HEK293T (cell line): Measurements from ENCODE around the gene PRKAG2.

ENCODE experiments used
- CTCF ChIA-PET: fragments of 350-600 bp; formaldehyde crosslinking; extraction: SDS; loops from one replicate; lab custom pipeline; 2021; ENCODE audit warnings: antibody characterized with exemption, inconsistent platforms; lab: Yijun Ruan, JAX
- POLR2A ChIA-PET: fragments of 350-600 bp; formaldehyde crosslinking; extraction: SDS; loops from one replicate; lab custom pipeline; 2020; ENCODE audit warnings: antibody characterized with exemption, inconsistent platforms; lab: Yijun Ruan, JAX
- DNase-seq: peaks from one replicate; pipeline ENCODE4 v3.0.0; 2012; ENCODE audit warnings: mixed read lengths; ENCODE audit errors: extremely low spot score
- ARNT ChIP-seq: fragments of 450-650 bp; IDR thresholded peaks from 2 replicates; pipeline ENCODE4 v1.6.1; 2017; ENCODE audit warnings: mild to moderate bottlenecking
- BHLHE40 ChIP-seq: fragments of 450-650 bp; IDR thresholded peaks from 2 replicates; pipeline ENCODE4 v1.6.1; 2016; ENCODE audit warnings: mild to moderate bottlenecking, moderate library complexity, borderline replicate concordance
- CTBP1 ChIP-seq: fragments of 450-650 bp; IDR thresholded peaks from 2 replicates; pipeline ENCODE4 v1.6.1; 2016; ENCODE audit warnings: borderline replicate concordance
- ELF4 ChIP-seq: fragments of 450-650 bp; IDR thresholded peaks from 2 replicates; pipeline ENCODE4 v1.6.1; 2017; ENCODE audit warnings: antibody characterized with exemption
- FOXA1 ChIP-seq: fragments of 450-650 bp; IDR thresholded peaks from 2 replicates; pipeline ENCODE4 v1.6.1; 2016; ENCODE audit warnings: mild to moderate bottlenecking
- FOXK2 ChIP-seq: fragments of 450-650 bp; IDR thresholded peaks from 2 replicates; pipeline ENCODE4 v1.6.1; 2016; ENCODE audit warnings: mild to moderate bottlenecking
- FOXM1 ChIP-seq: fragments of 450-650 bp; IDR thresholded peaks from 2 replicates; pipeline ENCODE4 v1.6.1; 2017; ENCODE audit warnings: mild to moderate bottlenecking, borderline replicate concordance
- HDGF ChIP-seq: fragments of 450-650 bp; IDR thresholded peaks from 2 replicates; pipeline ENCODE4 v1.6.1; 2017; ENCODE audit warnings: antibody characterized with exemption, borderline replicate concordance
- L3MBTL2 ChIP-seq: fragments of 450-650 bp; conservative IDR thresholded peaks from 2 replicates; pipeline ENCODE4 v1.6.1; 2016; ENCODE audit warnings: mild to moderate bottlenecking
- LEF1 ChIP-seq: fragments of 450-650 bp; IDR thresholded peaks from 2 replicates; pipeline ENCODE4 v1.6.1; 2017; ENCODE audit warnings: mild to moderate bottlenecking, borderline replicate concordance
- NFRKB ChIP-seq: fragments of 450-650 bp; IDR thresholded peaks from 2 replicates; pipeline ENCODE4 v1.6.1; 2016; ENCODE audit warnings: mild to moderate bottlenecking, moderate library complexity
- SP1 ChIP-seq: fragments of 450-650 bp; IDR thresholded peaks from 2 replicates; pipeline ENCODE4 v1.6.1; 2017
- SUZ12 ChIP-seq: fragments of 450-650 bp; IDR thresholded peaks from 2 replicates; pipeline ENCODE4 v1.6.1; 2016; ENCODE audit warnings: mild to moderate bottlenecking
- TARDBP ChIP-seq: fragments of 450-650 bp; IDR thresholded peaks from 2 replicates; pipeline ENCODE4 v1.6.1; 2016
- ZNF384 ChIP-seq: fragments of 450-650 bp; IDR thresholded peaks from 2 replicates; pipeline ENCODE4 v1.6.1; 2016
- TF ChIP-seq, protein P1 (sequence below): fragments of 450-650 bp; IDR thresholded peaks from 2 replicates; pipeline ENCODE4 v1.6.1; 2016

PRKAG2 gene

DNA sequence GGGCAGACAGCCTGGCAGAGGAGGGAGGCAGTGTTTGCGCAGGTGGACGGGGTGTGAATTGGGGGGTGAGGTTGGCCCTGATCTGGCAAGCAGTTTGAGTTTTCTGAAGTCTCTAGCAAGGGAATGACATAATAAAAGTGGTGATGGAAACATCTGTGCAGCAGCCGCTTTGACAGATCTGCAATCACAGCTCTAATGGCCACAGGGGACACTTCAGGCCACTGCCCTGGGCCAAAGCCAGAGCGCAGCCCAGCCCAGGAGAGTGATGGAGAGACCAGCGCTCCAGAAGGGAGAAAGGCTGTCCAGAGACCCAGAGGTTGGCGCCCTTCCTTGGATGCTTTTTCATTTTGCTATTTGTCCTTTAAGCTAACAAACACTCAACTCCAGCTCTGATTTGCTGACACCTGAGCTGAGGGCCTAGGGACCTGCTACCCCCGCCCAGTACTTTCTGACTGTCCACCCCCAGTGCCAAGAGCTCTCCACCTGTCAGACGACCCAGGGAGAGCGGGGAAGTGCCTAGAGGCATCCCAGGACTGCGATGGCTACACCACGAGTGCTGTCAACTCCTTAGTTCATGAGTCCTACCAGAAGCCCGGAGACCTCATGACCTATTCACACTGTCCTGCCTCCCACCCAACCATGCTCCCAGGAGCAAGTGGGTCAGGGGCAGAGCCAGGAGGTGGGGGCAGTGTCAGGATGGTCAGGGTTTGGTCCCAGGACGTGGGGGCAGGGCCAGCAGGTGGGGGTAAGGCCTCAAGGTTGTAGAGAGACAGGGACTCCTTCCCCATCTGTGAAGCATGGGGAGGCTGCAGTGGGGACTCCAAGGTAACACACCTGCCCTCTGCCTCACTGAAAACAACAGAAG, 112.6 kb downstream of the PRKAG2 start:
- DNase-seq, result no peak
- ChIA-PET POLR2A (no interaction called here), CTCF (no interaction called here)
- TF ChIP-seq BHLHE40 (no peak), SP1 (no peak), L3MBTL2 (no peak), NFRKB (no peak)

DNA sequence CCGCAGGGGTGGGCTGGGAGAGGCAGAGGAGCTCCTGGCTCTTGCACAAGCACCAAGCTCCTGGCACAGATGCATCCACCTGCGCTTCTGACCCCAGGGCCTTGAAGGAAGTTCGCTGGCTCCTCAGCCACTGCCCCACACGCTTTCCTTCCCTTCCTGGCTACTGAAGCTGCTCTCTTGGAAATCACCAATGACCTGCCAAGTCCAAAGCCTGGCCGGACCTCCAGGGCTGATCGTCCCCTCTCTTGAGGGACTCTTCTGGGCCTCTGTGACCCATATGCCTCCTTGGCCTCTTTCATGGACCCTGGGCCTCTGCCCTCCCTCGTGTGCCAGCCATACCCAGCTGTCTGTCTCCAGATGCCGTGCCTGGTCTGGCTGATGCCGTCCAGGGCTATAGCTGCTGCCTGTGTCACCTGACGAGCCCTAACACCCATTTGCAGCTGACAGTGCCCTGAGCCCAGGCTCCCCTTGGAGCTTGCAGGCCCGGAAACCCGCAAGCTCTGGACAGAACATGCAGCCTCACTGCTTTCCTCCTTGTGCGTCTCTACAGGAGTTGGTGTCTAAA, 113.4 kb downstream of the PRKAG2 start:
- no peak for DNase-seq
- no peak for TF ChIP-seq FOXK2
- TF ChIP-seq, protein P1, sequence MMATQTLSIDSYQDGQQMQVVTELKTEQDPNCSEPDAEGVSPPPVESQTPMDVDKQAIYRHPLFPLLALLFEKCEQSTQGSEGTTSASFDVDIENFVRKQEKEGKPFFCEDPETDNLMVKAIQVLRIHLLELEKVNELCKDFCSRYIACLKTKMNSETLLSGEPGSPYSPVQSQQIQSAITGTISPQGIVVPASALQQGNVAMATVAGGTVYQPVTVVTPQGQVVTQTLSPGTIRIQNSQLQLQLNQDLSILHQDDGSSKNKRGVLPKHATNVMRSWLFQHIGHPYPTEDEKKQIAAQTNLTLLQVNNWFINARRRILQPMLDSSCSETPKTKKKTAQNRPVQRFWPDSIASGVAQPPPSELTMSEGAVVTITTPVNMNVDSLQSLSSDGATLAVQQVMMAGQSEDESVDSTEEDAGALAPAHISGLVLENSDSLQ, result no peak
- no peak for TF ChIP-seq FOXM1
- no peak for TF ChIP-seq TARDBP
- TF ChIP-seq ELF4, result no peak
- TF ChIP-seq LEF1, result no peak
- TF ChIP-seq SP1, result no peak
- no peak for TF ChIP-seq BHLHE40
- no peak for TF ChIP-seq SUZ12
- TF ChIP-seq HDGF, result no peak
- no peak for TF ChIP-seq ARNT
- no peak for TF ChIP-seq FOXA1
- no peak for TF ChIP-seq L3MBTL2
- TF ChIP-seq NFRKB, result no peak
- TF ChIP-seq ZNF384, result no peak
- TF ChIP-seq CTBP1, result no peak
- ChIA-PET CTCF (no interaction called here), POLR2A (no interaction called here)

DNA sequence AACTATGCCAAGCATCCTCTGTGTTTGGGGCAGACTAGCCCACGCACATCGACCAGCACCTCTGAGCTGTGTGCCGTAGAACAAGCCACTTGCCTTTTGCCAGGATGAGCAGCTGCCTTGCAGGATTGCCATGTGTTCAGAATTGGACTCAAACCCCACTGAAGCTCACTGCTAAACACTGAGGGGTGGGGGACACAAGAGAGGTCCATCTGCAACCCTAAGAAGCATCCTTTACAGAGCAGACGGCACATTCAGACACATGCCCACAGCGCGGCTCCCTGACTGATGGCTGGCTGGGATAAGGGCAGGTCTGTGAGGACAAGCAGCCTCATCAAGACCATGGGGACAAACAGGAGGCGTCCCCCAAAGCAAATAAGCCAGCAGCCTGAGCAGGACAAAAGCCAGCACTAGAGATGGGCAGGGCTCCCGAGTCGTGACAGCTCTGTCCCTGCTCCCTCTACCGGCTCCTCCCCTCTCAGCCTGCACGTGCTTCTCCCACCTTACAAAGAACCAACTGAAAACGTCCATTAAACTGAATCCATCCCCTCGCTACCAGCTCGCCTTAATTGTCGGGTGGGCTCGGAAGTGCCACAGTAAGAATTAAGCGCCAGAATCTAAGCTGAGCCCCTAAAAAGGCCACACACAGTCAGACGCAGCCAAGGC, 114.2 kb downstream of the PRKAG2 start:
- DNase-seq, result no peak
- TF ChIP-seq CTBP1 (no peak), L3MBTL2 (no peak)
- TF ChIP-seq, protein P1, result no peak
- ChIA-PET CTCF (no interaction called here), POLR2A (no interaction called here)

DNA sequence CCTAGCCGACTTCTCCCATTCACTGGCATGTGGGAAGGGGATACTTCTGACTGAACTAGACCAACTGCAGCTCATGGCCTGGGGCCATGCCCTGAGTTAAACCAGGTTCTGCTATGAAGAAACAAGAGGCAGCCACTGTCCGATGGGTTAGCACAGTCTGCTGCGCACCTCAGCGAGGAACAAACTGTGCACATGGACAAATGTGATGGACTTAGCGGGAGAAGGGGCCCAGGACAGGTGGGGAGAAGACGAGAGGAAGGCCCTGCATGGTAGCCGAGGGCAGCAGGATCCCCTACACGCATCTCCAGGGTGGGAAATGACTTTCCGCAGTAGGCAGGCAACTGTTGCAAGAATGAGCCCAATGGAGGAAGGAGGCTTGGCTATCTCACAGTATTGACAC, 115.0 kb downstream of the PRKAG2 start:
- ChIA-PET CTCF (interaction anchor here (0.7 kb wide), 1 partner anchor 222 kb away, joined by 3 read pairs; no protein-coding TSS in a partner anchor), POLR2A (no interaction called here)
- TF ChIP-seq TARDBP, result no peak
- TF ChIP-seq ELF4, result no peak
- no peak for TF ChIP-seq ZNF384
- no peak for TF ChIP-seq ARNT
- no peak for TF ChIP-seq FOXM1
- TF ChIP-seq, protein P1, result no peak
- no peak for DNase-seq

DNA sequence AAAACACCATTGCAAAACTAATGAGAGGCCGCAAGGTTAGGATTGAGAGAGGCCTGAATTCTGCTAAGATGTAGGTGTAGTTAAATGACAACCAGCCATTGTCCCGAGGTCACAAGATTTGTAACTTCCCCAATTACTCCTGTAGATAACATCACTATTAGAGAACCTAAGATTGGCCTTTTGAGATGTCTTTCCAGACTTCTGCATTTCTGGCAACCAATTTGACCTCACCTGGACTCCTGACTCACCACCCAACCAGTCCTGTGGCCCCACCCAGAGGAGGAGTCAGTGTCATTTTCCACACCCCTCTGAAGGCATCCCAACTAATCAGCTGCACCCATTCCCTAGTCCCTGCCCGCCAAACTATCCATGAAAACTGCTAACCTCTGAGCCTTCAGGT, 115.7 kb downstream of the PRKAG2 start:
- DNase-seq, result no peak
- TF ChIP-seq L3MBTL2 (no peak), ZNF384 (no peak), FOXK2 (no peak), FOXA1 (no peak), SUZ12 (no peak), FOXM1 (no peak), HDGF (no peak), ARNT (no peak), ELF4 (no peak), LEF1 (no peak)
- TF ChIP-seq, protein P1, result no peak
- CTCF ChIA-PET, result no interaction called here
- POLR2A ChIA-PET, result no interaction called here

DNA sequence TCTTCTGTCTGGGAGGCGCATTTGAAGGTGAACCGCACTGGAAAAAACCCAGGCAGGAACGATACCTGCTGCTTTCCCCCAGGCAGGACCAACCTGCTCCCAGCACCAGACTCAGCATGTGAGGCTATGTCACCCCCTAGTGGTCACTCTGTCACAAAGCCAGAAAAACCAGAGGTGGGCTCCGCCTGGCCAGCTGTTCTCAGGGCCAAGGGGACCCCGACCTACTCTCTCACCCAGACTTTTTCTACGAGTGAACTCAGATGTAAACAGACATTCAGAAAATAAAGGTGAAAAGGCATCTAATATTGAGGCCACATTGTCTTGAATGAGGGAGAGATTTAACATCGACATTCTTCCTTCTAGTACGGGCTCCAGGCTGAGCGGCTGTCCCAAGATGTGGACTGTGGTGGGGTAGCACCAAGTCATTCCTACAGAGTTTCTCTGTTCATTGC, 117.3 kb downstream of the PRKAG2 start:
- TF ChIP-seq HDGF, result no peak
- TF ChIP-seq SUZ12, result no peak
- no peak for TF ChIP-seq FOXA1
- CTCF ChIA-PET, result interaction anchor here (0.7 to 3.1 kb wide), 15 partner anchors 8 to 444 kb away, joined by 3 to 11 read pairs (median 5); no protein-coding TSS in a partner anchor
- peak; percentile 91 for DNase-seq
- POLR2A ChIA-PET, result interaction anchor here (0.7 to 1.2 kb wide), 2 partner anchors 241 to 393 kb away, joined by 3 read pairs; no protein-coding TSS in a partner anchor
